Activated T-cell treated with anti-CD3 and anti-CD28 coated beads, Interleukin-2, amount 50 U/mL, for 4 hours (primary cell): ENCODE data around the gene SNCG. TPM values are rescaled to one million over a fixed set of nuclear protein-coding genes. Genes with fewer than 3 reads are reported as not detected.
"Not testable (repeated sequence)": the region's sequence is repeated elsewhere in the genome, so short reads cannot be mapped to it uniquely, and the experiment has no call there.

Experiments used
- ATAC-seq, 2 donors: fragments of 200-7000 bp; cut with Tn5 transposase; one replicate each; pipeline ENCODE4 v1.10.0; 2021
- DNase-seq: peaks from one replicate; pipeline ENCODE4 v3.0.0-alpha.2; 2020
- H3K27me3 Mint-ChIP-seq: one replicate; pipeline ENCODE4 v1.8.0; 2021; ENCODE audit warnings: low read depth, mixed read lengths
- H3K36me3 Mint-ChIP-seq: one replicate; pipeline ENCODE4 v1.8.0; 2022; ENCODE audit warnings: mixed read lengths; ENCODE audit not compliant: insufficient read depth
- H3K4me1 Mint-ChIP-seq: one replicate; pipeline ENCODE4 v1.8.0; 2021; ENCODE audit warnings: low read depth, mixed read lengths
- H3K4me3 Mint-ChIP-seq: one replicate; pipeline ENCODE4 v1.8.0; 2021; ENCODE audit warnings: mild to moderate bottlenecking, moderate library complexity, mixed read lengths
- H3K9me3 Mint-ChIP-seq: one replicate; pipeline ENCODE4 v1.8.0; 2021; ENCODE audit warnings: mixed read lengths
- total RNA-seq, 3 donors: library from RNA; stranded (reverse); gene quantifications; one replicate each; pipeline ENCODE4 v1.2.1, GENCODE V29; 2021

SNCG gene
- total RNA-seq, 3 donors from 2014 or later: 0.63 TPM; not detected in 2

DNA sequence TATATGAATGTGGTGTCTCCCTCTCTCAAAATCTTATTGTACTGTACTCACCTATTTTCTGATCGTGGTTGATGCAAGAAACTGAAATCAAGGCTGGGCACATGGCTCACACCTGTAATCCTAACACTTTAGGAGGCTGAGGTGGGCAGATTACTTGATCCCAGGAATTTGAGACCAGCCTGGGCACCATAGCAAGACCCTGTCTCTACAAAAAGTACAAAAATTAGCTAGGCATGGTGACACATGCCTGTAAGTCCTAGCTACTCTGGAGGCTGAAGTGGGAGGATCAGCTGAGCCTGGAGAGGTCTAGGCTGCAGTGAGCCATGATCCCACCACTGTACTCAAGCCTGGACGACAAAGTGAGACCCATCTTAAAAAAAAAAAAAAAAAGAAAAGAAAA is 17.0 kb upstream of the SNCG start:
- Mint-ChIP-seq H3K4me3 (no peak overlapping the region), H3K36me3 (no peaks in the 10 kb centered on the region), H3K9me3 (no peaks in the 10 kb centered on the region), H3K27me3 (no peaks in the 10 kb centered on the region), H3K4me1 (peaks cover 2% of the 10 kb centered on the region)
- ATAC-seq: no peak
- no peak for DNase-seq

DNA sequence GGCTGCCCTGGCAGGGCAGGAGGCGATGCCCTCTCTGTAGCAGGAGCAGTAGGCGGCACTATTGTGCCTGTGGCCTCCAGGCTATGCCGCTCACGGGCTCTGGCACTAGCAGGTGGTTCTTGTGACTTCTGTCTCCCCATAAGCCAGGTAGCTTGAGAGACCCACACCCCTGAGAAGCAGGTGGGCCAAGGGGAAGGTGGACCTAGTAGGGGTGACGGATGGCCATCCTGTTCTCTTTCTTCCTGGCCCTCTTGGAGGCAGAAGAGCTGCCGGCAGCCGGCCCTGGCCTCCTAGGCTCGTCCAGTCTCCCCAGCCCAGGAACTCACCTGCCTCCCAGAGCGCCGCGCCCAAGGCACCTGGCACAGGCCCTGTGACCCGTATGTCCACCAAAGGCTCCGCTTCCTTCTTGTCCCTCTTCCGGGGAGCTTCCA is 16.4 kb upstream of the SNCG start:
- H3K27me3 Mint-ChIP-seq: peaks cover 2% of the 10 kb centered on the region
- no peaks in the 10 kb centered on the region for H3K9me3 Mint-ChIP-seq
- peaks cover 2% of the 10 kb centered on the region for H3K4me1 Mint-ChIP-seq
- ATAC-seq (no peak), DNase-seq (no peak)
- no peak overlapping the region for H3K4me3 Mint-ChIP-seq
- no peaks in the 10 kb centered on the region for H3K36me3 Mint-ChIP-seq

DNA sequence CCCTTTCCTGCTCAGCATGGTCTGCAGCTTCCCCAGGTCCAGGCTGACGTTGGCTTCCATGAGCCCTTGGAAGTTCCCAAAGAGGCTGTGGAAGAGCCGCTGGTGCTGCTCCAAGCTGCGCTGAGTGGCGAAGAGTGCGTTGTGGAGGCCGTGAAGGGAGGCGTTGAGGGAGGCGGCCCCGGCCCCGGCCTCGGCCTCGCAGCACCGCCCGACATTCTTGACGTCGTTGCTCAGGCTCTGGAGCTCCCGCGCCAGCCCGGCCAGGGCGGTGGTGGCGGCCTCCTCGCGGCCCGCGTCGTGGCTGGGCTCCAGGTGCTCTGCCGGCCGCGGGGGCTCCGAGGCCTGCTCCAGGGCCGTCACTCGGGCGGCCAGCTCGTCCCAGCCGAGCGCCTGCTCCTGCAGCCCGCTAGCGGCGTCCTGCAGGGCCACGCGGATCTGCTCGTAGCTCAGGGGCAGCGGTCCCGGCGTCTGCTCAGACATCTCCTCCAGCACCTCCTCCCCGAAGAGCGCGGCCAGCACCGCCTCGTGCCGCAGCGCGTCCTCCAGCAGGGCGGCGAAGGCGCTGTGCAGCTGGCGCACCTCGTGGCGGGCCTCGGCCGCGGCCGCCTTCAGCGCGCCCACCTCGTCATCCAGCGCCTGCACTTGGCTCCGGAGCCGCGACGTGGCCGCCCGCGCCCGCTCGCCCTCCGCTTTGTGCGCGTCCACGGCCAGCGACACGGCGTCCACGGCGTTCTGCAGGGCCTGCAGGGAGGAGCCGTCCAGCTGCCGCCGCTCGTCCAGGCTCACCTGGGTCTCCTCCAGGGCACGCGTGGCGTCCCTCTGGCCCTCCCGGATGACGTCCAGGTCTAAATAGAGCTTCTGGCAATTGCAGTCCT is 15.7 kb upstream of the SNCG start:
- Mint-ChIP-seq H3K4me3 (no peak overlapping the region), H3K9me3 (no peaks in the 10 kb centered on the region), H3K27me3 (peaks cover 2% of the 10 kb centered on the region), H3K4me1 (peaks cover 2% of the 10 kb centered on the region), H3K36me3 (no peaks in the 10 kb centered on the region)
- no peak for ATAC-seq
- no peak for DNase-seq

DNA sequence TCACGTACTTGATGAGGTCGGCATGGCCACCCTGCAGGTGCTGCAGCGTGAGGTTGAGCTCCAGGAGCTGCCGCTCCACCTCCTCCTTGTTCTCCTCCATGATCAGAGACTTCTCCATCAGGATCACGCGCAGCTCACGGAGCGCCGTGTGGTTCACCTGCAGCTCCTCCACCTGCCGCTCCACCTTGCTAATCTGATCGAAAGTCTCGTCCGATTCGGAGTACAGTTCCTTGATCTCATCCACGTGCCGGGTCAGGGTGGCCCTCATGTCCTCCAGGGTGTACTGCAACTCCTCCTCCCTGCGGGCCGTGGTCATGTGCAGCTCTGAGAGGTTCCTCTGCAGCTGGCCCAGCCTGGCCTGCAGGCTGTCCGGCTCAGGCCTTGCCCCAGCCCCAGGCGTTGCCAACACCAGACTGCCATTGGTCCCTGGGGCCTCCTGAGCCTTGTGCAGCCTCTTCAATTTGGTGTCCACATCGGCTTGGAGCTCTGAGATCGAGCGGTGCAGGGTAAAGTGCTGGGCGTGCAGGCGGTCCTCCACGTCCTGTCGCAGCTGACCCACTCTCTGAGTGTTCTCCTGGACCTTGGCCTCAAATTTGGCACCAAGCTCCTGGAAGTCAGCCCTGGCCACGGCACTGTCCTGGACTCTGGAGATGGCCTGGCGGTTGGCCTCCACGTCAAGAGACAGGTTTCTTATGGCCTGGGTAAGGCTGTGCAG is 14.9 kb upstream of the SNCG start:
- Mint-ChIP-seq H3K4me1 (peaks cover 4% of the 10 kb centered on the region), H3K9me3 (no peaks in the 10 kb centered on the region), H3K36me3 (no peaks in the 10 kb centered on the region), H3K27me3 (peaks cover 2% of the 10 kb centered on the region), H3K4me3 (no peak overlapping the region)
- no peak for DNase-seq
- ATAC-seq: no peak

DNA sequence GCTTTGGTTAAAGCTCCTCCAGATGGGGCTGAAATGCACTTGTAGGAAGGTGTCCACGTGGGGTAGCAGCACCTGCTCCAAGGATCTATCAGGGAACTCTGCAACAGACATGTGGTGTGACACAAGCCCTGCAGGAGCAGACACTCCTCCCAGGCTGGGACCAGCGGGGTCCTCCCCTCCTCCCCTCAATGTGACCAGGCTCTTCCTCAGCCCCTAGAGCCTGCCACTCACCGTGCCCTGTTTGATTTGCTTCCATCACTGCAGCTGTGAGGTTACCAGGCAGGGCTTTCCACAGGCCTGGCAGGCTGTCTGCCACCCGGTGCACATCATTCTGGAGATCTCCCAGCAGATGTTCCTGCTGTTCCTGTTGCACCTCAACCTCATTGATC is 14.4 kb upstream of the SNCG start:
- no peak for ATAC-seq
- H3K4me1 Mint-ChIP-seq: peaks cover 5% of the 10 kb centered on the region
- H3K27me3 Mint-ChIP-seq: peaks cover 2% of the 10 kb centered on the region

DNA sequence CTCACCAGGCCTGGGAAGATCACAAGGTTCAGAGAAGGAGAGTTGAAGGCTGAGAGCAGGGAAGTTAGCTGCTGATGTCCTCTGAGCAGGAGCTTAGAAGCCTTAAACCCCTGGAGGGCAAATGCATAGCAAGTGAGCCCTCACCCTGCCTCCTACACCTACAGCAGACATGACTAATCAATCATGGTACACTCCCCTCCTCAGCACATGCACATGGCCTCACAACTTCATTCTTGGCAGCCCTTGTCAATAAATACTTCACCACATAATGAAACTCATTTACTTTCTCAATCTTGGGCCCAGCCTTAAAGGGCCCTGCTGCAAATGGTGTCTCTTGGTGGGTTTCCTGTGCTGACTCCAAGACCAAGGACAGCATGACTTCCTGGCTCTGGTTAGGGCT is 13.9 kb upstream of the SNCG start:
- peak in 1 of 2 donors; percentile 58 for ATAC-seq

More for the DNA sequence above, 14.4 kb upstream of the SNCG start:
- DNase-seq: no peak
- no peaks in the 10 kb centered on the region for H3K9me3 Mint-ChIP-seq
- no peak overlapping the region for H3K4me3 Mint-ChIP-seq
- no peaks in the 10 kb centered on the region for H3K36me3 Mint-ChIP-seq

DNA sequence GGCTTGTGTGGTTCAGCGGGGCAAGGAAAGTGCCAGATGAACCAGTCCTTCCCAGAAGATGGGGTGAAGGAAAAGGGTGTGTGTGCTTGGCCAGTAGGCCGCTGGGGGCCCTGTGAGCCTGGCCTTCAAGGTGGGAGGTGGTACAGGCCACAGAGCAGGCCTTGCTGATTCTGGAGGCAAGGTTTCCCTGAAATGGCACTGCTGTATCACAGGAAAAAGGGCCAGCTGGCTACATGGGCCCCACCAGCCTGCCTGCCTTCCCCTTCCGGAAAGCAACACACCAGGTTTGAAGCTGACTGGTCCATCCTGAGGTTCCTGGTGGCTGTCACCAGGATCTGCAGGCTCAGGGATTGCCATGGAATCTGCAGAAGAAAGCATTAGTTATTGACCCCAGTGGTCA is 13.5 kb upstream of the SNCG start:
- Mint-ChIP-seq H3K4me3 (no peak overlapping the region), H3K9me3 (no peaks in the 10 kb centered on the region), H3K27me3 (peaks cover 2% of the 10 kb centered on the region), H3K4me1 (peaks cover 11% of the 10 kb centered on the region), H3K36me3 (no peaks in the 10 kb centered on the region)
- DNase-seq: no peak
- ATAC-seq: no peak

More for the DNA sequence above, 13.9 kb upstream of the SNCG start:
- no peaks in the 10 kb centered on the region for H3K9me3 Mint-ChIP-seq
- H3K27me3 Mint-ChIP-seq: peaks cover 2% of the 10 kb centered on the region
- no peaks in the 10 kb centered on the region for H3K36me3 Mint-ChIP-seq
- no peak for DNase-seq
- H3K4me3 Mint-ChIP-seq: no peak overlapping the region
- H3K4me1 Mint-ChIP-seq: peaks cover 9% of the 10 kb centered on the region

DNA sequence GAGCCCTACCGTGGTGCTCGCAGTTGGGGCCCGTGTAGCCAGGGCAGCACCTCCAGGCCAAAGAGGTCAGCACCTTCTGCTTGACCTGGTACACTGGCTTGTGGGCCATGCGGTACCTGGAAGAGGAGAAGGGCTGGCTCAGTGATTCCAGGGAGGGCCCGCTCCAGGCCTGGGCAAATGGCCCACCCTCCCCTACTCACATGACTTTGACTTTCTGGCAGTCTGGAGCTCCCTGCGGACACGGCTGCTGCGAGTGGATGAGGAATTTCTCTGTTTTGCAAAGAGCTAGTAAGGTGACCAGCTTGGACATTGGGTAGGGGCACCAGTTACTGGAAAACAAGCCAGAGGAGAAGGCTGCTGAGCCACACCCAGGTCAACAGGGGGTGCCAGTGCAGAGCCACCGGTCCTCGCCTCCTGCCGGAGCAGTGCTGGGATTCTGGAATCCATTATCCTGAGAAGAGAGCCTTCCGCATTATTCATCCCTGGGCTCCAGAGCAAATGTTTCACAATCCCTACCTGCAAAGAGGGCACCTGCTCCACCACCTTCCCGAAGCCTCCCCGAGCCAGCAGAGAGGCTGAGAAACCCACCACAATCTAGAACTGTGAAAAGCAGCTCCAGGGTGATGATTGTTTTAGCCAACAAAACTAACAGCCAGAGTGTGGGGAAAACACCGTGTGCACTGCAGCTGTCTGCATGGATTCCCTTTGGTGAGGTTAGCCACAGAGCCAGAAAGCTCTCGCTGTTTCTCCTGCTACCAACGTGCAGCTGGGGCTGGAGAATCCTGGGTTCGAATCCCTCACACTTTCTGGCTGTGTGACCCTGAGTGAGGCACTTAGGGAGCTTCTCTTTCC is 12.8 kb upstream of the SNCG start:
- H3K9me3 Mint-ChIP-seq: no peaks in the 10 kb centered on the region
- no peaks in the 10 kb centered on the region for H3K36me3 Mint-ChIP-seq
- ATAC-seq: no peak
- no peak for DNase-seq
- H3K27me3 Mint-ChIP-seq: peaks cover 2% of the 10 kb centered on the region
- no peak overlapping the region for H3K4me3 Mint-ChIP-seq
- peaks cover 15% of the 10 kb centered on the region for H3K4me1 Mint-ChIP-seq

DNA sequence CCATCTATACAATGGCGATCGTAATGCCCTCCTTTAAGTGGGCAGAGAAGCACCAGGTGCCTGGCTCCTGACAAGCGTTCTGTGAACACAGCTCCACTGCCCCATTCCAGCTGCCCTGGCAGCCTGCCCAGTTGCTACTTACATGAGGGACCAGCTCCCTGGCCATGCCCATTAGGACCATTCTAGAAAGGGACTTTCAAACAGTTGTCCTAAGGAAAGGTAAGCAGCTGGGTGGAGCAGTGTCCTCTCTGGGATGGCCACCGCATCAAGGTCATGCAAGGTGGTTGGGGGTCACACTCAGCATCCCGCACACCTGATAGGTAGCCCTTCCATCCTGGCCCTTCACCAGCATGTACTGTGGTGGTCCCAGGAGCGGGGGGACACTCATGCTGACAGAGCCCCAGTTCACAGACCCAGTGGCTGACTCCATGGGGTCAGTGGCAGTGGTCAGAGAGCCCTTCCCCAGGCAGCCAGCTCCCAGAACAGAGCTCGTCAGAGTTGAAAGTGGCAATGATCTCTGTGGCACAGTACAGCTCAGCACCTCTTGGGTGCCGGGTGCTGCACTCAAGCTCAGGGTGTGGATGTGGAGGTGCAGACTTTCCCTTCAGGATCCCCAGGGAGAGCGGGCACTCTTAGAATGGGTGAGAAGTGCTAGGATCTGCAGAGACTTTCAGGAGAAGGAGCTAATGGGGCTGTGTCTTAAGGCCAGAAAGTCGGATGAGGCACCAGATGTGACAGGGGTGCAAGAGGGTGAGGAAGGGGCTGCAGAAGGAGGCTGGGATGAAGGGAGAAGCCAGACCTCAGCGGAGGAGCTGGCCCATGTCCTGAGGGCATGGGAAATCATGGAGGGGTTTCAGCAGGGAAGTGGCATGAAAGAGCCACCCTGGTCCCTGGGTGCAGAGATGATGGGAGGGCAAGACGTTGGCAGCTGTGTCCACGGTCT is 11.9 kb upstream of the SNCG start:
- DNase-seq: no peak
- Mint-ChIP-seq H3K4me1 (peaks cover 21% of the 10 kb centered on the region), H3K27me3 (peaks cover 2% of the 10 kb centered on the region), H3K36me3 (no peaks in the 10 kb centered on the region), H3K9me3 (no peaks in the 10 kb centered on the region), H3K4me3 (no peak overlapping the region)
- ATAC-seq: no peak

DNA sequence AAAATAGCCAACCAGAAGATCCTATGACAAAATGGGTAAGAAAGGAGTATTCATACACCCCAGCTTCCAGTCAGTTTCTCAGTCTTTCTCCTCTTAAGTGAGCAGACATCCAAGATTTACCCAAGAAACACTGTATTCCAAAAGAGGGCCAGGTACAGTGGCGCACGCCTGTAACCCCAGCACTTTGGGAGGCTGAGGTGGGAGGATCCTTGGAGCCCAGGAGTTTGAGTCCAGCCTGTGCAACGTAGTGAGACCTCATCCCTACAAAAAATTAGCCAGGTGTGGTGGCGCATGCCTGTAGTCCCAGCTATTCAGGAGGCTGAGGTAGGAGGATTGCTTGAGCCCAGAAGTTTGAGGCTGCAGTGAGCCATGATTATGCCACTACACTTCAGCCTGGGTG is 10.6 kb upstream of the SNCG start:
- not testable (repeated sequence) for DNase-seq, H3K9me3 Mint-ChIP-seq, H3K36me3 Mint-ChIP-seq, H3K27me3 Mint-ChIP-seq, H3K4me3 Mint-ChIP-seq, ATAC-seq
- H3K4me1 Mint-ChIP-seq: peaks cover 23% of the 10 kb centered on the region

DNA sequence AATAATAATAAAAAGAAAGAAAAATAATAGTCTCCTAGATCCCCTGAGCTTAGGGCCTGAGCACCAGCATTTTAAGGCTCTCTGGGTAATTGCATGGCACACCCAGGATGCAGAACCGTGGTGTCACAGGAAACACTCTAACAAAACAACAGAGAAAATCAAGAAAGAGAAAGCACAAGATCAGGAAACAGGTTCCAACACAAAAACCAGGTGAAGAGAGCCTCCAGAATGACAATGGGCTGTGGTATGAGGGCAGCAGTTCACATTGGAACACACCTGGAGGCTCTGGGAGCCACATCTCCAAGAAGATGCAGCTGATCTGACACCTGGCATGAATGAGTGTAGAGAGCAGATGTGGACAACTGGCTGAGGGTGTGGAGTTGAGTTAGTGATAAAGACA is 8.1 kb upstream of the SNCG start:
- DNase-seq (no peak), ATAC-seq (no peak)
- H3K4me3 Mint-ChIP-seq: no peak overlapping the region
- H3K4me1 Mint-ChIP-seq: peaks cover 23% of the 10 kb centered on the region
- H3K27me3 Mint-ChIP-seq: peaks cover 2% of the 10 kb centered on the region
- H3K36me3 Mint-ChIP-seq: peaks cover 2% of the 10 kb centered on the region
- H3K9me3 Mint-ChIP-seq: peaks cover 12% of the 10 kb centered on the region

DNA sequence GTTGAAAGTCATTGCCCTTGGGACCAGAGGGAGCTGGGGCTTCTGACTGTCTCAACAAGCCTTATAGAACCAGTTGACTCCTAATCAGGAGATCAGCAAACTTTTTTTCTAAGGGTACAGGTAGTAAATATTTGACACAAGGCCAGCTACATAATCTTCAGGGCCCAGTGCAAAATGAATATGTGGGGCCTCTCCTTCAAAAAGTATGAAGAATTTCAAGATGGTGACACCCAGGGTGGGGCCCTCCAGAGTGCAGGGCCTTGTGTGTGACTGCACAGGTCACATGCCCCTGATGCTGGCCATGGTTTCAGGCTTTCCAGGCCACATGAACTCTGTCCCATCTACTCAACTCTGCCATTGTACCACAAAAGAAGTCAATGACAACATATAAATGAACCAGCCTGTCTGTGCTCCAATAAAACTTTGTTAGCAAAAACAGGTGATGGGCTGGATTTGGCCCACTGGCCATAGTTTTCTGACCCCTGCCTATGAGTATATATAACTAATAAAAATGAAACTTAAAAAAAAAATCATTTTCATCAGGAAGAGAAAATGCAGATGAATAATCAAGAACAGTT is 7.1 kb upstream of the SNCG start:
- H3K4me1 Mint-ChIP-seq: peaks cover 21% of the 10 kb centered on the region
- no peak for ATAC-seq
- peaks cover 12% of the 10 kb centered on the region for H3K9me3 Mint-ChIP-seq
- H3K36me3 Mint-ChIP-seq: peaks cover 2% of the 10 kb centered on the region
- DNase-seq: no peak
- H3K27me3 Mint-ChIP-seq: peaks cover 2% of the 10 kb centered on the region
- no peak overlapping the region for H3K4me3 Mint-ChIP-seq

DNA sequence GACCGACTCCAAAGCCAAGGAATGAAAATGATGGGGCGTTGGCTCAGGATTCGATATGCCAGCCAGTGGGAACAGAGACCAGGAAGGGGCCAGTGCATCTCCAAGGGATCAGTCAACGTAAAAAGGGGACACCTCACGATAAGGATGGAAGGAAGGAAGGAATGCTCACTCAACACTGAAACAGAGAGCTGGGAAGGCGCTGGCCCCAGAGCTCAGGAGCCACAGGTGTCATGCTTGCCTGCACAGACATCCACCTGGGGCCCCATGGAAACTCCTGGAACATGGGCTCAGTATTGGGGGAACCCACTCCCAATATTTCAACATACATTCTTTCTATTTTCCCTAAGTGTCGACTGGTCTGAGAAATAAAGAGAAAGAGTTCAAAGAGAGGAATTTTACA is 6.3 kb upstream of the SNCG start:
- Mint-ChIP-seq H3K27me3 (no peaks in the 10 kb centered on the region), H3K9me3 (peaks cover 12% of the 10 kb centered on the region), H3K36me3 (peaks cover 2% of the 10 kb centered on the region), H3K4me3 (no peak overlapping the region), H3K4me1 (peaks cover 21% of the 10 kb centered on the region)
- DNase-seq: no peak
- no peak for ATAC-seq
